GM12878 (cell line): Measurements from ENCODE around the gene PYGO2. TPM values are rescaled to one million over a fixed set of nuclear protein-coding genes. Genes with fewer than 3 reads are reported as not detected.

Source experiments
- ATAC-seq: fragments of 200-7000 bp; cut with Tn5 transposase; 3 replicates; pipeline ENCODE4 v1.9.1; 2020; ENCODE audit warnings: mild to moderate bottlenecking, moderate library complexity
- Bru-seq: library from RNA; stranded (reverse); fragments of 400-500 nt; gene quantifications from one replicate; lab custom pipeline; 2021; lab: Mats Ljungman, UMichigan
- BruChase-seq, 2 experiments: library from RNA; stranded (reverse); fragments of 400-500 nt; gene quantifications; one replicate each; lab custom pipeline; 2021; lab: Mats Ljungman, UMichigan
- BruUV-seq: library from RNA; stranded (reverse); fragments of 400-500 nt; replicated peaks from 2 replicates; lab custom pipeline; 2021; lab: Mats Ljungman, UMichigan
- CTCF ChIA-PET: fragments of 300-600 bp; sonication (Branson Sonifier 250); formaldehyde crosslinking; extraction: SDS; loops from one replicate; lab custom pipeline; 2021; ENCODE audit warnings: inconsistent platforms; lab: Yijun Ruan, JAX
- POLR2A ChIA-PET: fragments of 350-600 bp; formaldehyde crosslinking; extraction: SDS; loops from one replicate; lab custom pipeline; 2021; ENCODE audit warnings: inconsistent platforms; lab: Charles Lee
- RAD21 ChIA-PET: fragments of 300-600 bp; sonication (Branson Sonifier 250); formaldehyde crosslinking; loops from one replicate; lab custom pipeline; 2023; ENCODE audit warnings: antibody characterized with exemption; ENCODE audit not compliant: unreplicated experiment; lab: Charles Lee
- SMC1A ChIA-PET: fragments of 300-600 bp; sonication (Branson Sonifier 250); formaldehyde crosslinking; loops from one replicate; lab custom pipeline; 2023; ENCODE audit not compliant: unreplicated experiment, uncharacterized antibody; lab: Charles Lee
- DNase-seq: peaks from one replicate; pipeline ENCODE4 v3.0.0-alpha.2; 2011; ENCODE audit warnings: low read depth, low spot score
- FAIRE-seq: peaks from 3 replicates; lab custom pipeline; 2011; peaks lifted over from hg19 to GRCh38; lab: Jason Lieb, UNC
- H2AFZ ChIP-seq: 2 replicates; pipeline ENCODE4 v1.6.0; 2011; ENCODE audit warnings: low read depth, low read length, control low read depth; ENCODE audit not compliant: control insufficient read depth
- H3K27ac ChIP-seq: 2 replicates; pipeline ENCODE4 v1.5.1; 2011; ENCODE audit warnings: control low read depth; ENCODE audit not compliant: control insufficient read depth, insufficient read depth
- H3K27me3 ChIP-seq, 2 experiments: replicated peaks in 1 of 2; 2 replicates each; pipeline versions ENCODE4 v1.6.0 to v1.6.1; 2011; ENCODE audit warnings: low read length in 1 of 2; ENCODE audit not compliant: control insufficient read depth in 2 of 2, insufficient read depth in 2 of 2
- H3K36me3 ChIP-seq, 2 experiments: 2 replicates each; pipeline ENCODE4 v1.5.1; 2011; ENCODE audit warnings: low read length in 1 of 2; ENCODE audit not compliant: control insufficient read depth in 2 of 2, insufficient read depth in 2 of 2
- H3K4me1 ChIP-seq: 2 replicates; pipeline ENCODE4 v1.6.1; 2011; ENCODE audit warnings: mild to moderate bottlenecking, low read length, moderate library complexity, mixed read lengths; ENCODE audit not compliant: control insufficient read depth, insufficient read depth
- H3K4me2 ChIP-seq: 2 replicates; pipeline ENCODE4 v1.6.0; 2011; ENCODE audit warnings: control low read depth; ENCODE audit not compliant: control insufficient read depth, insufficient read depth
- H3K4me3 ChIP-seq: fragments of 200-600 bp; sonication (generic); 2 replicates; pipeline ENCODE4 v1.5.1; 2016
- H3K79me2 ChIP-seq: 2 replicates; pipeline ENCODE4 v1.6.0; 2011; ENCODE audit warnings: low read length; ENCODE audit not compliant: control insufficient read depth, insufficient read depth
- H3K9ac ChIP-seq: 2 replicates; pipeline ENCODE4 v1.8.0; 2011; ENCODE audit warnings: low read length, control low read depth, mixed read lengths; ENCODE audit not compliant: control insufficient read depth, insufficient read depth
- H3K9me3 ChIP-seq: replicated peaks from 3 replicates; pipeline ENCODE4 v1.5.1; 2011; ENCODE audit warnings: mild to moderate bottlenecking, low read length; ENCODE audit not compliant: control insufficient read depth, insufficient read depth
- H4K20me1 ChIP-seq: 2 replicates; pipeline ENCODE4 v1.6.0; 2011; ENCODE audit not compliant: control insufficient read depth, insufficient read depth
- CHD1 ChIP-seq: IDR thresholded peaks from 2 replicates; pipeline ENCODE4 v1.6.1; 2012; ENCODE audit warnings: low read depth, low read length, improper control_type of control experiment
- CHD4 ChIP-seq: fragments of 200-600 bp; sonication (generic); IDR thresholded peaks from 2 replicates; pipeline ENCODE4 v1.6.1; 2016; ENCODE audit warnings: mild to moderate bottlenecking
- E4F1 ChIP-seq: fragments of 450-650 bp; IDR thresholded peaks from 2 replicates; pipeline ENCODE4 v1.6.1; 2018; ENCODE audit warnings: borderline replicate concordance, mild to moderate bottlenecking; ENCODE audit not compliant: partially characterized antibody
- ETV6 ChIP-seq, 2 experiments: fragments of 450-650 bp in 1 of 2; IDR thresholded peaks in 1 of 2; conservative IDR thresholded peaks in 1 of 2; 2 replicates each; pipeline ENCODE4 v1.6.1; 2014; ENCODE audit warnings: antibody characterized with exemption in 1 of 2, borderline replicate concordance in 1 of 2, low read depth in 1 of 2, mild to moderate bottlenecking in 1 of 2, moderate library complexity in 1 of 2
- MXI1 ChIP-seq: fragments of 150-350 bp; IDR thresholded peaks from 2 replicates; pipeline ENCODE4 v1.6.1; 2011; ENCODE audit warnings: low read depth, mild to moderate bottlenecking, inconsistent platforms, low read length, improper control_type of control experiment
- MYB ChIP-seq: fragments of 150-350 bp; IDR thresholded peaks from 2 replicates; pipeline ENCODE4 v1.6.1; 2014; ENCODE audit warnings: mild to moderate bottlenecking, low read depth, low read length, borderline replicate concordance
- NR2F1 ChIP-seq: fragments of 450-650 bp; conservative IDR thresholded peaks from 2 replicates; pipeline ENCODE4 v1.6.1; 2017; ENCODE audit warnings: mild to moderate bottlenecking
- RUNX3 ChIP-seq: IDR thresholded peaks from 2 replicates; pipeline ENCODE4 v1.6.1; 2012; ENCODE audit warnings: low read length, inconsistent platforms
- SMAD1 ChIP-seq: fragments of 450-650 bp; IDR thresholded peaks from 2 replicates; pipeline ENCODE4 v1.6.1; 2018; ENCODE audit warnings: mild to moderate bottlenecking, low read depth; ENCODE audit not compliant: partially characterized antibody
- SMARCA5 ChIP-seq: fragments of 450-650 bp; IDR thresholded peaks from 2 replicates; pipeline ENCODE4 v1.6.1; 2017; ENCODE audit warnings: mild to moderate bottlenecking
- WGBS: methylation state at CpG from one replicate; pipeline ENCODE4 v1.1.6; 2016; ENCODE audit warnings: low lambda C conversion rate; ENCODE audit not compliant: insufficient replicate concordance, insufficient coverage; ENCODE audit errors: missing lambda C conversion rate; 5-methylcytosine and 5-hydroxymethylcytosine counted together
- in situ Hi-C: fragments of 300-500 bp; cut with MboI; formaldehyde crosslinking; loops from 9 replicates; pipeline ENCODE4 v1.14.3; 2018; ENCODE audit warnings: mixed read lengths
- intact Hi-C: fragments of 100-400 bp; cut with micrococcal nuclease; formaldehyde crosslinking; loops from one replicate; pipeline ENCODE4 v1.14.2; 2022; ENCODE audit not compliant: unreplicated experiment
- long read RNA-seq, 2 experiments: library from polyadenylated mRNA; unstranded; transcript quantifications; one replicate each; pipeline ENCODE4 v2.0.0, GENCODE V29; 2019 to 2020
- polyA minus RNA-seq, 3 experiments: library from RNA; depleted of rRNA, polyadenylated mRNA; stranded (reverse); fragments of >200 nt; gene quantifications; 2 replicates each; pipeline ENCODE4 v1.2.3, GENCODE V29; 2011
- polyA plus RNA-seq, 11 experiments: library from polyadenylated mRNA; depleted of rRNA in 4 of 11; unstranded in 6 of 11; stranded (reverse) in 5 of 11; fragments of >200 nt; fragmentation: Nextera tagmentation in 4 of 11; fragmentation: Illumina TruSeq in 1 of 11; extraction: Ambion mirVana in 4 of 11; extraction: Trizol in 1 of 11; gene quantifications; 1 replicate in 1 of 11; 2 replicates in 10 of 11; pipeline versions ENCODE4 v1.2.1 to v1.2.3, GENCODE V29; 2011 to 2016; ENCODE audit warnings: inconsistent platforms in 2 of 11, missing spikeins in 2 of 11, low read depth in 1 of 11
- total RNA-seq, 4 experiments: library from RNA; depleted of rRNA in 3 of 4; stranded (reverse); fragments of >200 nt in 3 of 4; fragmentation: Illumina TruSeq in 1 of 4; extraction: Trizol in 1 of 4; gene quantifications; 2 replicates each; pipeline versions ENCODE4 v1.2.1 to v1.2.3, GENCODE V29; 2013 to 2021
- TF ChIP-seq, protein P1 (sequence below): fragments of 450-650 bp; IDR thresholded peaks from 2 replicates; pipeline ENCODE4 v1.6.1; 2017; ENCODE audit warnings: low read depth, mild to moderate bottlenecking, moderate library complexity

Gene PYGO2, protein sequence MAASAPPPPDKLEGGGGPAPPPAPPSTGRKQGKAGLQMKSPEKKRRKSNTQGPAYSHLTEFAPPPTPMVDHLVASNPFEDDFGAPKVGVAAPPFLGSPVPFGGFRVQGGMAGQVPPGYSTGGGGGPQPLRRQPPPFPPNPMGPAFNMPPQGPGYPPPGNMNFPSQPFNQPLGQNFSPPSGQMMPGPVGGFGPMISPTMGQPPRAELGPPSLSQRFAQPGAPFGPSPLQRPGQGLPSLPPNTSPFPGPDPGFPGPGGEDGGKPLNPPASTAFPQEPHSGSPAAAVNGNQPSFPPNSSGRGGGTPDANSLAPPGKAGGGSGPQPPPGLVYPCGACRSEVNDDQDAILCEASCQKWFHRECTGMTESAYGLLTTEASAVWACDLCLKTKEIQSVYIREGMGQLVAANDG
- total RNA-seq (2013; cell fraction: nucleolus; rRNA removed), result 21.0 and 21.3 TPM in 2 replicates
- total RNA-seq (2014; rRNA removed), result 21.1 and 21.9 TPM in 2 replicates
- total RNA-seq (2014; rRNA removed; fragmentation: Illumina TruSeq; extraction: Trizol), result 12.4 and 12.9 TPM in 2 replicates
- 32.9 and 33.8 TPM in 2 replicates for total RNA-seq (2021)
- 9.9 TPM for polyA plus RNA-seq (2011; ENCODE audit: low read depth)
- 14.4 and 22.8 TPM in 2 replicates for polyA plus RNA-seq (2011; rRNA removed)
- polyA plus RNA-seq (2011; cell fraction: cytosol; rRNA removed), result 27.4 and 28.7 TPM in 2 replicates
- polyA plus RNA-seq (2011; cell fraction: nucleus; rRNA removed), result 43.9 and 46.6 TPM in 2 replicates
- polyA plus RNA-seq (2012), result 17.7 and 19.5 TPM in 2 replicates
- 19.8 and 24.2 TPM in 2 replicates for polyA plus RNA-seq (2014; fragmentation: Illumina TruSeq; extraction: Trizol)
- polyA plus RNA-seq (2014; fragmentation: Nextera tagmentation; extraction: Ambion mirVana), result 1 to 10 TPM; 8.1 to 8.3 TPM
- polyA plus RNA-seq (2014; rRNA removed), result 27.8 and 30.0 TPM in 2 replicates
- 10 to 100 TPM; 27.8 to 28.0 TPM for polyA plus RNA-seq (2016; fragmentation: Nextera tagmentation; extraction: Ambion mirVana)
- 12.5 and 20.0 TPM in 2 replicates for polyA minus RNA-seq (2011; rRNA and poly(A)+ RNA removed)
- 8.6 and 8.8 TPM in 2 replicates for polyA minus RNA-seq (2011; cell fraction: cytosol; rRNA and poly(A)+ RNA removed)
- polyA minus RNA-seq (2011; cell fraction: nucleus; rRNA and poly(A)+ RNA removed), result 10.8 and 15.9 TPM in 2 replicates
- Bru-seq, nascent RNA, result percentile 84 among the genes with signal in this experiment
- BruChase-seq, experiment 1, labeled RNA remaining after a 6-hour chase, result percentile 90 among the genes with signal in this experiment
- BruChase-seq, experiment 2, labeled RNA remaining after a 2-hour chase, result percentile 95 among the genes with signal in this experiment
- long read RNA-seq, experiment 1, transcript PYGO2-202 (3 exons, 3,146 nt), result major isoform, 7 of 8 reads
- long read RNA-seq, experiment 1, partial matches to known transcripts, result 0 of 8 reads
- long read RNA-seq, experiment 1, other reads (novel, unspliced or antisense), result 1 of 8 reads
- long read RNA-seq, experiment 2, partial matches to known transcripts, result 0 of 21 reads
- long read RNA-seq, experiment 2, other reads (novel, unspliced or antisense), result 21 of 21 reads

DNA sequence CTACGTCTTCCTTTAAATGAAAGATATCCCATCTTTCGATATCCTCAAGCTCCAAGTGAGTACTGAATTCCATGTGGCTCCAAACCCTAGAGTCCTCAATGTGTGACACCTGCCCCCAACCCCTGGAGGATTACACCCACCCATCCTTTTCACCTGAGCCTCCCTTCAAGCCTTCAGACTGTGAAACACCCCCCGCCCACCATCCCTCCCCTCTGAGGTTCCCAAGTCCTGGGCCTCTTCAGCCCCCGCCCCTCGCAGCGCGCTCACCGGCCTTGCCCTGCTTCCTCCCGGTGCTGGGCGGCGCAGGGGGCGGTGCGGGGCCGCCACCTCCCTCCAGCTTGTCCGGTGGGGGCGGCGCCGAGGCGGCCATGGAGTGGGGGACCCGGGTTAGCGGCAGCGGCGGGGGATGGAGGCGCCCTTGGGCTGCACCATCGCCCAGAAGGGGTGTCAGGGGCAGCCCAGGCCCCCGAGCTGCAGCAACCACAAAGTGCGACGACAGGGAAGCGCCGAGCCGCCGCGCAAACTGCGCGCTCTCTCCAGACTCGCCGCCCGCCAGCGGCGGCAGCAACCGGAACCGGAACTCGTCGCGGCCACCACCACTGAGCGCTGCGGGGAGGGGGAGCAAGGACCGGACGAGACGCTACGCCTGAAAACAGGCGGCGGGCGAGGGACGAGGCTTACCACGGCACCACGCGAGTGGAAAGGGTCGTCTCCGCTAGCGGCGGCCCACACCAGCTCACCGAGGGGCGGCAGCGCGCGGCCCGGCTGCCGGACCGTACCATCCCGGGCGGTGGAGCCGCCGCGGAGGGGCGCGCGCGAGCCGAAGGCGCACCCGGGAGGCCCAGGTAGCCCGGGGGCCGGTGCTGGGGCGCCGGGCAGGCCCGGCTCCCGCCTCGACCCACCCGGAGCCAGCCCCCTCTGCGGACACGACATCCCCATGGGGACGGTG, at the start of gene PYGO2:
TSS of gene PYGO2 (minus strand) at position 576 of the 949 bp plus-strand sequence. CDS start at position 370, 206 bp downstream.
- SMC1A ChIA-PET, result interaction anchor here (0.8 to 3.1 kb wide), 12 partner anchors 8 to 61 kb away, joined by 3 to 14 read pairs (median 4); partner anchors contain the start of genes CKS1B, FLAD1 and SHC1
- Histone ChIP-seq H3K4me1 (peaks cover 9% of the 10 kb centered on the region), H3K27me3 (no peaks in the 10 kb centered on the region), H4K20me1 (no peaks in the 10 kb centered on the region), H3K79me2 (peaks cover 31% of the 10 kb centered on the region), H3K9ac (peak within 1 kb of the TSS; percentile 81), H3K27ac (peak within 1 kb of the TSS; percentile 97), H3K36me3 (peaks cover 9 to 12% of the 10 kb centered on the region in 2 experiments; a peak in 3 of 4 replicates), H3K4me2 (peak within 1 kb of the TSS; percentile 86), H3K9me3 (no peaks in the 10 kb centered on the region), H2AFZ (peak within 1 kb of the TSS; percentile 73), H3K4me3 (peak within 1 kb of the TSS; percentile 88)
- DNase-seq (no peak), ATAC-seq (peak; percentile 94), FAIRE-seq (peak; percentile 54)
- no TSS peak for BruUV-seq
- RAD21 ChIA-PET, result interaction anchor here (0.6 to 2.4 kb wide), 7 partner anchors 9 to 90 kb away, joined by 3 to 15 read pairs (median 5); partner anchors contain the start of genes ADAM15, PMVK and SHC1
- in situ Hi-C loops, result no loop called here
- intact Hi-C loops, result loop anchor here (2.0 to 5.0 kb wide), 2 partner anchors 25 to 41 kb away; partner anchors contain the start of genes PMVK and ZBTB7B
- 1% methylated on average over 66 of the region's 93 CpGs for whole genome bisulfite sequencing
- CTCF ChIA-PET, result interaction anchor here (0.6 to 2.7 kb wide), 18 partner anchors 9 to 938 kb away, joined by 3 to 20 read pairs (median 5); partner anchors contain the start of genes ADAM15, PMVK and SHC1
- POLR2A ChIA-PET, result interaction anchor here (0.5 to 12.3 kb wide), 12 partner anchors 10 to 268 kb away, joined by 3 to 140 read pairs (median 6); partner anchors contain the start of genes CKS1B, PMVK and SHC1
- TF ChIP-seq, protein P1, sequence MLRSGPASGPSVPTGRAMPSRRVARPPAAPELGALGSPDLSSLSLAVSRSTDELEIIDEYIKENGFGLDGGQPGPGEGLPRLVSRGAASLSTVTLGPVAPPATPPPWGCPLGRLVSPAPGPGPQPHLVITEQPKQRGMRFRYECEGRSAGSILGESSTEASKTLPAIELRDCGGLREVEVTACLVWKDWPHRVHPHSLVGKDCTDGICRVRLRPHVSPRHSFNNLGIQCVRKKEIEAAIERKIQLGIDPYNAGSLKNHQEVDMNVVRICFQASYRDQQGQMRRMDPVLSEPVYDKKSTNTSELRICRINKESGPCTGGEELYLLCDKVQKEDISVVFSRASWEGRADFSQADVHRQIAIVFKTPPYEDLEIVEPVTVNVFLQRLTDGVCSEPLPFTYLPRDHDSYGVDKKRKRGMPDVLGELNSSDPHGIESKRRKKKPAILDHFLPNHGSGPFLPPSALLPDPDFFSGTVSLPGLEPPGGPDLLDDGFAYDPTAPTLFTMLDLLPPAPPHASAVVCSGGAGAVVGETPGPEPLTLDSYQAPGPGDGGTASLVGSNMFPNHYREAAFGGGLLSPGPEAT, result no peak
- no peak for TF ChIP-seq CHD4
- TF ChIP-seq RUNX3, result peak; percentile 47; the same call in 1 of the 2 replicates
- TF ChIP-seq SMAD1, result no peak
- TF ChIP-seq CHD1, result peak; percentile 96
- peak; percentile 82; the same call in 1 of the 2 replicates for TF ChIP-seq NR2F1
- TF ChIP-seq SMARCA5, result peak; percentile 98
- peak; percentile 61 for TF ChIP-seq MXI1
- peak; percentile 54 for TF ChIP-seq E4F1
- TF ChIP-seq MYB, result no peak
- TF ChIP-seq ETV6 (conservative IDR thresholded peaks at IDR 0.05 in 1 of 2, IDR thresholded peaks at IDR 0.05 in 1 of 2; ENCODE audit: borderline replicate concordance in 1 of 2, low read depth in 1 of 2), result no peak
